Measurements from ENCODE around the gene NARF. TPM values are rescaled to one million over a fixed set of nuclear protein-coding genes. Genes with fewer than 3 reads are reported as not detected.
A peak's percentile ranks its signal among the peaks of the same experiment; 100 is the strongest.

Gene NARF
- total RNA-seq, 1 donor from 2014 or later = 54.9 TPM

GRCh38 chr17:82428546-82428945 lies 30.0 kb upstream of the NARF start:
- intact Hi-C loops (cut with DNase I) = no loop called here
- Histone ChIP-seq H3K9me3 (no peaks in the 10 kb centered on the region), H3K27ac (no peak overlapping the region), H3K4me1 (no peaks in the 10 kb centered on the region), H3K27me3 (ENCODE audit: low read depth) (no peaks in the 10 kb centered on the region), H3K4me3 (no peak overlapping the region), H3K36me3 (peaks cover 6% of the 10 kb centered on the region)
- DNase-seq (no peak), ATAC-seq (no peak)
- TF ChIP-seq CTCF (IDR thresholded peaks at IDR 0.05) = no peak

GRCh38 chr17:82429824-82430223 lies 28.7 kb upstream of the NARF start:
- DNase-seq (no peak), ATAC-seq (peak in 1 of 2 donors; percentile 12)
- Histone ChIP-seq H3K36me3 (peaks cover 12% of the 10 kb centered on the region), H3K4me3 (no peak overlapping the region), H3K4me1 (no peaks in the 10 kb centered on the region), H3K27me3 (ENCODE audit: low read depth) (no peaks in the 10 kb centered on the region), H3K9me3 (no peaks in the 10 kb centered on the region), H3K27ac (no peak overlapping the region)
- intact Hi-C loops (cut with DNase I) = no loop called here
- no peak for TF ChIP-seq CTCF (IDR thresholded peaks at IDR 0.05)

DNA sequence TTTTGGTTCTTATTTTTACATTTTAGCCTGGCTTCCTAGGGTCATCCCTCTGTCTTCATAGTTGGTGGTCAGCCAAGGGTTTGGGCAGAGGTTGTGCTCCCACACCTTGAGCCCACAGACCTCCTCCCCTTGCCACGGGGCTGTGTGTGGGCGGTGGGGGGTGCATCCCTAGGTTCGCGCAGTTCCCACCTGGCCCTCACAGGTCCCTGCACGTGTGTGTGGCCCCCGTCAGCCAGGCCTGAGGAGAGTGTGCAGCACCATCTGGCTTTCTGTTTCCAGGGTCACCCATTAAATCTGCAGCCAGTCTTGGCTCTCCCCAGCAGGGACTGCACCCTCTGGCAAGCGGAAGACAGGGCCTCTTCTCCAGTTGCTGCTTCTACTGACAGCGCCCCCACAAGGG lies 26.5 kb upstream of the NARF start:
- Histone ChIP-seq H3K4me1 (no peaks in the 10 kb centered on the region), H3K4me3 (no peak overlapping the region), H3K36me3 (peaks cover 24% of the 10 kb centered on the region), H3K9me3 (no peaks in the 10 kb centered on the region), H3K27me3 (ENCODE audit: low read depth) (no peaks in the 10 kb centered on the region), H3K27ac (no peak overlapping the region)
- TF ChIP-seq CTCF (IDR thresholded peaks at IDR 0.05) = no peak
- no peak for DNase-seq
- intact Hi-C loops (cut with DNase I) = no loop called here
- ATAC-seq = no peak

- DNase-seq (no peak), ATAC-seq (no peak)
- Histone ChIP-seq H3K27ac (no peak overlapping the region), H3K4me3 (no peak overlapping the region), H3K4me1 (no peaks in the 10 kb centered on the region), H3K9me3 (no peaks in the 10 kb centered on the region), H3K36me3 (peaks cover 28% of the 10 kb centered on the region), H3K27me3 (ENCODE audit: low read depth) (no peaks in the 10 kb centered on the region)
- intact Hi-C loops (cut with DNase I) = no loop called here
- no peak for TF ChIP-seq CTCF (IDR thresholded peaks at IDR 0.05)
These were observed 24.9 kb upstream of the NARF start for GRCh38 chr17:82433560-82434215.

GRCh38 chr17:82434216-82434565 lies 24.4 kb upstream of the NARF start:
- Histone ChIP-seq H3K36me3 (peaks cover 28% of the 10 kb centered on the region), H3K4me1 (no peaks in the 10 kb centered on the region), H3K4me3 (no peak overlapping the region), H3K9me3 (no peaks in the 10 kb centered on the region), H3K27ac (no peak overlapping the region), H3K27me3 (ENCODE audit: low read depth) (no peaks in the 10 kb centered on the region)
- no peak for TF ChIP-seq CTCF (IDR thresholded peaks at IDR 0.05)
- DNase-seq = no peak
- intact Hi-C loops (cut with DNase I) = no loop called here
- ATAC-seq = no peak
